A549 (cell line): ENCODE results near the gene KCNQ2. TPM values are rescaled to one million over a fixed set of nuclear protein-coding genes. Genes with fewer than 3 reads are reported as not detected.

Source experiments
- ATAC-seq, 2 experiments: fragments of 200-7000 bp in 1 of 2; fragments of >200 bp in 1 of 2; cut with Nextera tagmentation in 1 of 2; cut with Tn5 transposase in 1 of 2; 3 replicates each; pipeline versions ENCODE4 v1.8.0 to v1.9.1; 2018 to 2020; ENCODE audit warnings: mild to moderate bottlenecking in 1 of 2, moderate library complexity in 1 of 2
- CTCF ChIA-PET: fragments of 300-600 bp; sonication (Branson Sonifier 250); formaldehyde crosslinking; extraction: SDS; loops from one replicate; lab custom pipeline; 2021; ENCODE audit warnings: antibody characterized with exemption, inconsistent platforms; lab: Yijun Ruan, JAX
- POLR2A ChIA-PET: fragments of 350-600 bp; formaldehyde crosslinking; extraction: SDS; loops from one replicate; lab custom pipeline; 2021; ENCODE audit warnings: antibody characterized with exemption, inconsistent platforms; lab: Yijun Ruan, JAX
- DNase-seq, 2 experiments: peaks; one replicate each; pipeline versions ENCODE4 v3.0.0 to v3.0.0-alpha.2; 2011 to 2016; ENCODE audit warnings: low read depth in 1 of 2, low spot score in 1 of 2
- FAIRE-seq: peaks from 2 replicates; lab custom pipeline; 2011; peaks lifted over from hg19 to GRCh38; lab: Jason Lieb, UNC
- H3K27ac ChIP-seq, 2 experiments: fragments of >200 bp; sonication (Bioruptor Twin); formaldehyde crosslinking; 3 replicates each; pipeline ENCODE4 v1.5.1; 2016 to 2017
- H3K4me1 ChIP-seq: fragments of >200 bp; sonication (Bioruptor Twin); formaldehyde crosslinking; 3 replicates; pipeline ENCODE4 v1.6.1; 2016
- H3K4me2 ChIP-seq: fragments of >200 bp; sonication (Bioruptor Twin); formaldehyde crosslinking; 3 replicates; pipeline ENCODE4 v1.6.1; 2016
- H3K4me3 ChIP-seq: fragments of >200 bp; sonication (Bioruptor Twin); formaldehyde crosslinking; 3 replicates; pipeline ENCODE4 v1.5.1; 2016
- H3K9me3 ChIP-seq: fragments of >200 bp; sonication (Bioruptor Twin); formaldehyde crosslinking; 3 replicates; pipeline ENCODE4 v1.6.1; 2016
- ATOH8 ChIP-seq: fragments of 250-450 bp; sonication (Bioruptor Pico); IDR thresholded peaks from 2 replicates; pipeline ENCODE4 v1.5.0; 2020; ENCODE audit warnings: low read depth, mild to moderate bottlenecking, moderate library complexity
- BCL3 ChIP-seq: fragments of >200 bp; sonication (Bioruptor Twin); formaldehyde crosslinking; IDR thresholded peaks from 3 replicates; pipeline ENCODE4 v1.6.1; 2016
- BHLHE40 ChIP-seq: IDR thresholded peaks from 2 replicates; pipeline ENCODE4 v1.6.1; 2012; ENCODE audit warnings: low read depth, low read length, inconsistent platforms
- CEBPB ChIP-seq, 2 experiments: fragments of >200 bp in 1 of 2; sonication (Bioruptor Twin) in 1 of 2; formaldehyde crosslinking in 1 of 2; IDR thresholded peaks; 2 replicates each; pipeline ENCODE4 v1.6.1; 2012 to 2016
- E2F6 ChIP-seq: IDR thresholded peaks from 2 replicates; pipeline ENCODE4 v1.6.1; 2012; ENCODE audit warnings: low read depth, borderline replicate concordance
- FOSB ChIP-seq: fragments of 250-450 bp; sonication (Bioruptor Pico); IDR thresholded peaks from 2 replicates; pipeline ENCODE4 v1.5.0; 2020; ENCODE audit warnings: mild to moderate bottlenecking, moderate library complexity
- FOSL2 ChIP-seq, 2 experiments: fragments of 450-650 bp in 1 of 2; fragments of >200 bp in 1 of 2; sonication (Bioruptor Twin) in 1 of 2; formaldehyde crosslinking; IDR thresholded peaks; 2 replicates each; pipeline versions ENCODE4 v1.5.0 to v1.6.1; 2016 to 2020; ENCODE audit warnings: mild to moderate bottlenecking in 1 of 2, moderate library complexity in 1 of 2
- FOXS1 ChIP-seq: fragments of 250-450 bp; sonication (Bioruptor Pico); IDR thresholded peaks from 2 replicates; pipeline ENCODE4 v1.5.0; 2020; ENCODE audit warnings: mild to moderate bottlenecking, moderate library complexity
- HES2 ChIP-seq: fragments of >200 bp; sonication (Bioruptor Twin); formaldehyde crosslinking; IDR thresholded peaks from 2 replicates; pipeline ENCODE4 v1.6.1; 2016
- HOXB13 ChIP-seq: fragments of 250-450 bp; sonication (Bioruptor Pico); IDR thresholded peaks from 2 replicates; pipeline ENCODE4 v1.5.0; 2020; ENCODE audit warnings: low read depth, mild to moderate bottlenecking, moderate library complexity
- HOXB5 ChIP-seq: fragments of 250-450 bp; sonication (Bioruptor Pico); IDR thresholded peaks from 2 replicates; pipeline ENCODE4 v1.5.0; 2020; ENCODE audit warnings: mild to moderate bottlenecking, moderate library complexity
- KDM5A ChIP-seq: fragments of 200-600 bp; sonication (generic); IDR thresholded peaks from 2 replicates; pipeline ENCODE4 v1.6.1; 2016; ENCODE audit warnings: antibody characterized with exemption, mild to moderate bottlenecking
- MAX ChIP-seq: IDR thresholded peaks from 2 replicates; pipeline ENCODE4 v1.6.1; 2012
- MYC ChIP-seq: IDR thresholded peaks from 2 replicates; pipeline ENCODE4 v1.6.1; 2012; ENCODE audit warnings: mild to moderate bottlenecking, inconsistent platforms, low read length, improper control_type of control experiment, borderline replicate concordance
- NPAS2 ChIP-seq: fragments of 250-450 bp; sonication (Bioruptor Pico); IDR thresholded peaks from 2 replicates; pipeline ENCODE4 v1.8.0; 2022; ENCODE audit warnings: mild to moderate bottlenecking, moderate library complexity, borderline replicate concordance
- RARB ChIP-seq: fragments of 250-450 bp; sonication (Bioruptor Pico); IDR thresholded peaks from 2 replicates; pipeline ENCODE4 v1.8.0; 2021; ENCODE audit warnings: mild to moderate bottlenecking, moderate library complexity
- REST ChIP-seq: fragments of 200-600 bp; sonication (generic); IDR thresholded peaks from 2 replicates; pipeline ENCODE4 v1.6.1; 2016; ENCODE audit warnings: antibody characterized with exemption, mild to moderate bottlenecking, moderate library complexity
- SMC3 ChIP-seq: fragments of >200 bp; sonication (Bioruptor Twin); formaldehyde crosslinking; IDR thresholded peaks from 3 replicates; pipeline ENCODE4 v1.6.1; 2018; ENCODE audit warnings: inconsistent platforms
- TFCP2L1 ChIP-seq: fragments of 250-450 bp; sonication (Bioruptor Pico); IDR thresholded peaks from 2 replicates; pipeline ENCODE4 v1.5.0; 2021; ENCODE audit warnings: mild to moderate bottlenecking
- TP53 ChIP-seq: fragments of 250-450 bp; sonication (Bioruptor Pico); IDR thresholded peaks from 2 replicates; pipeline ENCODE4 v1.5.0; 2021; ENCODE audit warnings: mild to moderate bottlenecking, moderate library complexity
- USF2 ChIP-seq: fragments of 450-650 bp; IDR thresholded peaks from 2 replicates; pipeline ENCODE4 v1.6.1; 2014; ENCODE audit warnings: antibody characterized with exemption
- ZC3H11A ChIP-seq: fragments of 450-650 bp; IDR thresholded peaks from 2 replicates; pipeline ENCODE4 v1.6.1; 2014; ENCODE audit warnings: antibody characterized with exemption, mild to moderate bottlenecking
- ZNF302 ChIP-seq: fragments of 250-450 bp; sonication (Bioruptor Pico); IDR thresholded peaks from 2 replicates; pipeline ENCODE4 v1.9.0; 2021; ENCODE audit warnings: inconsistent platforms, mild to moderate bottlenecking, moderate library complexity
- ZSCAN20 ChIP-seq: fragments of 250-450 bp; sonication (Bioruptor Pico); IDR thresholded peaks from 2 replicates; pipeline ENCODE4 v1.8.0; 2022; ENCODE audit warnings: mild to moderate bottlenecking, moderate library complexity
- WGBS: methylation state at CpG from one replicate; pipeline ENCODE4 v1.1.6; 2017; ENCODE audit errors: missing lambda C conversion rate; 5-methylcytosine and 5-hydroxymethylcytosine counted together
- polyA plus RNA-seq, 4 experiments: library from polyadenylated mRNA; depleted of rRNA in 3 of 4; stranded (reverse); fragments of >200 nt; fragmentation: RNase III in 1 of 4; extraction: RNeasy Plus Mini Kit Qiagen cat#74134 plus additional on column Dnase treatment in 1 of 4; gene quantifications; 2 replicates in 3 of 4; 3 replicates in 1 of 4; pipeline ENCODE4 v1.2.3, GENCODE V29; 2011 to 2017

The KCNQ2 gene
- polyA plus RNA-seq, 2 of the 4 experiments (the other 2 are of a cell fraction) = 0.14 to 0.36 TPM

- H3K27ac ChIP-seq = no peak overlapping the region
Measured at GRCh38 chr20:63409066-63409833, 63.2 kb downstream of the KCNQ2 start.

GRCh38 chr20:63408684-63409046, 63.8 kb downstream of the KCNQ2 start:
- TF ChIP-seq TP53 (CRISPR knock-in tag) = no peak
- TF ChIP-seq FOSL2 (IDR thresholded peaks at IDR 0.05) = no peak
- TF ChIP-seq FOSL2 (CRISPR knock-in tag; IDR thresholded peaks at IDR 0.05) = no peak
- TF ChIP-seq KDM5A = no peak
- no peak for TF ChIP-seq HOXB13 (CRISPR knock-in tag)
- TF ChIP-seq SMC3 = no peak
- no peak for TF ChIP-seq REST
- TF ChIP-seq BHLHE40 = no peak
- no peak for TF ChIP-seq HOXB5 (CRISPR knock-in tag)
- no peak for TF ChIP-seq MAX
- no peak for TF ChIP-seq TFCP2L1 (CRISPR knock-in tag)
- no peak for TF ChIP-seq E2F6
- no peak for TF ChIP-seq ATOH8 (CRISPR knock-in tag)
- TF ChIP-seq FOSB (CRISPR knock-in tag) = no peak
- TF ChIP-seq NPAS2 (CRISPR knock-in tag) = no peak
- TF ChIP-seq CEBPB (IDR thresholded peaks at IDR 0.05) = no peak
- TF ChIP-seq MYC = no peak
- ATAC-seq (no peak), FAIRE-seq (no peak), DNase-seq (no peak)
- Histone ChIP-seq H3K9me3 (no peaks in the 10 kb centered on the region), H3K4me1 (no peaks in the 10 kb centered on the region), H3K27ac (no peak overlapping the region), H3K4me3 (no peak overlapping the region), H3K4me2 (no peak overlapping the region)
- ChIA-PET POLR2A (no interaction called here), CTCF (interaction anchor here (1.3 to 2.2 kb wide), 3 partner anchors 20 to 99 kb away, joined by 3 to 10 read pairs (median 4); no protein-coding TSS in a partner anchor)
- WGBS = 72% methylated on average over 15 of the region's 21 CpGs

More at GRCh38 chr20:63409066-63409833, 63.2 kb downstream of the KCNQ2 start:
- no peak for ATAC-seq
- CTCF ChIA-PET = interaction anchor here (1.3 to 2.2 kb wide), 4 partner anchors 9 to 99 kb away, joined by 3 to 10 read pairs (median 4); no protein-coding TSS in a partner anchor
- no peaks in the 10 kb centered on the region for H3K4me1 ChIP-seq
- no peak for DNase-seq
- FAIRE-seq = no peak
- TF ChIP-seq FOXS1 (CRISPR knock-in tag) (no peak), ZC3H11A (no peak), HES2 (no peak), ZSCAN20 (CRISPR knock-in tag) (no peak), USF2 (no peak), BCL3 (no peak), ZNF302 (CRISPR knock-in tag) (no peak), RARB (CRISPR knock-in tag) (no peak), E2F6 (no peak), MAX (no peak)
- TF ChIP-seq, all 56 proteins: peak for 0
- Histone ChIP-seq H3K9me3 (no peaks in the 10 kb centered on the region), H3K4me2 (no peak overlapping the region), H3K4me3 (no peak overlapping the region)
- 72% methylated on average over 18 of the region's 21 CpGs for WGBS
- POLR2A ChIA-PET = no interaction called here
